GM13977 (cell line): Measurements from ENCODE around the gene FBXW4.

Experiments used
- DNase-seq: peaks from one replicate; pipeline ENCODE4 v3.0.0; 2012; ENCODE audit warnings: low spot score
- in situ Hi-C: fragments of 300-500 bp; cut with MboI; formaldehyde crosslinking; loops from one replicate; pipeline ENCODE4 v1.12.0; 2022; ENCODE audit warnings: low sequenced_read_pairs, low pct_unique_long_range_greater_than_20kb, mixed read lengths, inconsistent platforms; ENCODE audit not compliant: unreplicated experiment
- TF ChIP-seq, protein P1 (sequence below): IDR thresholded peaks from 2 replicates; pipeline ENCODE4 v1.5.1; 2012; ENCODE audit warnings: mild to moderate bottlenecking, control low read depth; ENCODE audit not compliant: insufficient read depth; ENCODE audit errors: extremely low read depth, missing control alignments

FBXW4 gene

DNA sequence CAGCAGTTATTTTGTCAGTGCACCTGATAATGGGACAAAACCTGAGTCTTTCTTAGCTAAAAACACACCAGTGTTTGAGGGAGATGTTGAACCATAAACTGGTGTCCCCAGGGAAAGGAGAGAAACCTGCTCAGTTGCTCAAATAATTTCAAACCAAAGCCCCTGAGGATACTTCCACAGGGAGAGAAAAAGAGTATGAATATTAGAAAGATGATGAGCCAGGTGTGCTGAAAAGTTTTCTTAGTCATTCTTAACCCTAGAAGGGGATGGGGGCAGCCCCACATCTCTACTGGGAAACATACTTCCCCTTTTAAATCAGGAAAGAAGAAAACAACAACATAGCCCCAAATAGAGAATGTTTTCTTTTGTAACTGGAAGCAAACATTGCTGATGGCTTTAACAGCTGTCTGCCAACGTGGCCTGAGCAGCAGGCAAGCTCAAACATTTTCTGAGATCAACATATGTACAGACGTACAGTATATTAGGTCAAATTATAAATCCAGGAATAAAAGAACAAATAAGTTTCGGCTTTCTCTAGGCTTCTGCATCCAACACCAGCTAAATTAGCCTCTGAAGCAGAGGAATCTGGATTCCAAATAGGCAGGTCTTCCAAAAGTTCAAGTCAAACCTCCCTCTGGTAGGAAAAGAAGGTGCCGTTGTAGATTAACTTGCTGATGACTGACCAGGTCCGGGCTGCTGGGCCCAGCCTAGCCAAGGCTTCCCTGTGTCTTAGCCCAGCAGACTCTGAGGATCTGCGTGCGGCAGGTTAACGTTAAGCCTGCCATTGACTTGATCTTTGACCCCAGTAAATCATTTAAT, 30.5 kb upstream of the FBXW4 start:
- TF ChIP-seq, protein P1, sequence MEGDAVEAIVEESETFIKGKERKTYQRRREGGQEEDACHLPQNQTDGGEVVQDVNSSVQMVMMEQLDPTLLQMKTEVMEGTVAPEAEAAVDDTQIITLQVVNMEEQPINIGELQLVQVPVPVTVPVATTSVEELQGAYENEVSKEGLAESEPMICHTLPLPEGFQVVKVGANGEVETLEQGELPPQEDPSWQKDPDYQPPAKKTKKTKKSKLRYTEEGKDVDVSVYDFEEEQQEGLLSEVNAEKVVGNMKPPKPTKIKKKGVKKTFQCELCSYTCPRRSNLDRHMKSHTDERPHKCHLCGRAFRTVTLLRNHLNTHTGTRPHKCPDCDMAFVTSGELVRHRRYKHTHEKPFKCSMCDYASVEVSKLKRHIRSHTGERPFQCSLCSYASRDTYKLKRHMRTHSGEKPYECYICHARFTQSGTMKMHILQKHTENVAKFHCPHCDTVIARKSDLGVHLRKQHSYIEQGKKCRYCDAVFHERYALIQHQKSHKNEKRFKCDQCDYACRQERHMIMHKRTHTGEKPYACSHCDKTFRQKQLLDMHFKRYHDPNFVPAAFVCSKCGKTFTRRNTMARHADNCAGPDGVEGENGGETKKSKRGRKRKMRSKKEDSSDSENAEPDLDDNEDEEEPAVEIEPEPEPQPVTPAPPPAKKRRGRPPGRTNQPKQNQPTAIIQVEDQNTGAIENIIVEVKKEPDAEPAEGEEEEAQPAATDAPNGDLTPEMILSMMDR, result no peak
- in situ Hi-C loops, result no loop called here
- DNase-seq, result peak; percentile 22

DNA sequence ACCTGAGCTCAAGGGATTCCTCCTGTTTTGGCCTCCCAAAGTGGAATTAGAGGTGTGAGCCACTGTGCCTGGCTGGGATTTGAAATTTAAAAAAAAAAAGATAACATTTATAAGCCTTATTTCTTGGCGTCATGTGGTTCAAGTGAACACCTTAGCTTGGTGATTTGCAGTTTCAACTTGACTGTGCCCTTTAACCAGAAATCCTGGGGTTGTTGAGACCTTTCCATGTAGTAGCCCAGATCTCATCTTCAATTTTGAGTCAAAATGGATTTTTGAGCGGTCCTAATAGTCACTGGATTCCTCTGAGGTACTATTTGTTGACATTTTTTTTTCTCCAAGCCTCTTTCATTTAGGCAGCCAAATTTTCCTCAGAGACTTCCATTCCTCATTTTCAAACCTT, 29.5 kb upstream of the FBXW4 start:
- no peak for DNase-seq
- in situ Hi-C loops, result no loop called here
- TF ChIP-seq, protein P1, result no peak

DNA sequence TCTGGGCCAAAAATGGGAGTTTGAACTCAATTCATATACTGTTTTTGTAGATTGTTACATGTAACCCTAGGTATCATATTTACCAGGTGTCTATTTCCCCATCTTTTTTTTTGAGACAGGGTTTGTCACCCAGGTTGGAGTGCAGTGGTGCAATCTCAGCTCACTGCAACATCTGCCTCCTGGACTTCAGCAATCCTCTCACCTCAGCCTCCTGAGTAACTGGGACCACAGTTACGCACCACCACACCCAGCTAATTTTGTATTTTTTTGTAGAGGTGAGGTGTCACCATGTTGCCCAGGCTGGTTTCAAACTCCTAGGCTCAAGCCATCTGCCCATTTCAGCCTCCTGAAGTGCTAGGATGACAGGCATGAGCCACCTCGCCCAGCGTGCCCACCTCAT, 28.2 kb upstream of the FBXW4 start:
- TF ChIP-seq, protein P1, result no peak
- no peak for DNase-seq
- in situ Hi-C loops, result no loop called here

DNA sequence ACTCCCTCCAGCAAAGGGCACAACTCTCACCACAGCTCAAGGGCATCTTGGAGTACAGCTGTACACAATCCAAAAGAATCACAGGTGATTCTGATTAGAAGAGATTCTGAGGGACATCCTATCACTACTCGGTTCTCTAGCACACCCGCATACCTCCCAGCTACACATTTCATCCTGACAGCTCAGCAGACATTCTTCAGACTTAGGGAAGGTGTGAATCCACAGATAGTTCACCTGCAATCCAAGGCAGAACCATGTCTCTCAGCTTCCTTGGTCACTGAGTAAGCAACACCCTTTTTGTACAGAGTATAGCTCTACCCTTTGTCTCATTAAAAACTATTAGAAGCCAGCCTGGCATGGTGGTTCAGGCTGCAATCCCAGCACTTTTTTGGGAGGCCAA, 26.8 kb upstream of the FBXW4 start:
- in situ Hi-C loops, result no loop called here
- TF ChIP-seq, protein P1, result no peak
- no peak for DNase-seq

DNA sequence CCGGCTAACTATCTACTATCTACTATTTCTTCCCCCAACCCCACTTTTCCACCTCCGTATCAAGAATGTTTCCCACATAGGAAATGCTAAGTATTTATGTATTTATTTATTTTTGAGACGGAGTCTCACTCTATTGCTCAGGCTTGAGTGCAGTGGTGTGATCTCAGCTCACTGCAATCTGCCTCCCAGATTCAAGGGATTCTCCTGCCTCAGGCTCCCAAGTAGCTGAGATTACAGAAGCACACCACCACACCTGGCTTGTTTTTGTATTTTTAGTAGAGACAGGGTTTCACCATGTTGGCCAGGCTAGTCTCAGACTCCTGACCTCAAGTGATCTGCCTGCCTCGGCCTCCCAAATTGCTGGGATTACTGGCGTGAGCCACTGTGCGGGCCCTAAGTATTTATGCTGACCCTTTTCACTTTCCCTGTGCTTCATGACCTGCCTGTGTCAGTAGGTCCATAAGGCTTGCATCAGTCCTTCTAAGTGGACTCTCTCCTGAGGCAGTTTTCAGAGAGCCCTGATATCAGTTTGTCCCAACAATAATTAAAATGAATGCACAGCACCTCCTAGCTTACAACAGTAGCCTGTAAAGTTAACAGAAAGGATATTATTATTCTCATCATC, 25.7 kb upstream of the FBXW4 start:
- no peak for DNase-seq
- TF ChIP-seq, protein P1, result no peak
- in situ Hi-C loops, result no loop called here

DNA sequence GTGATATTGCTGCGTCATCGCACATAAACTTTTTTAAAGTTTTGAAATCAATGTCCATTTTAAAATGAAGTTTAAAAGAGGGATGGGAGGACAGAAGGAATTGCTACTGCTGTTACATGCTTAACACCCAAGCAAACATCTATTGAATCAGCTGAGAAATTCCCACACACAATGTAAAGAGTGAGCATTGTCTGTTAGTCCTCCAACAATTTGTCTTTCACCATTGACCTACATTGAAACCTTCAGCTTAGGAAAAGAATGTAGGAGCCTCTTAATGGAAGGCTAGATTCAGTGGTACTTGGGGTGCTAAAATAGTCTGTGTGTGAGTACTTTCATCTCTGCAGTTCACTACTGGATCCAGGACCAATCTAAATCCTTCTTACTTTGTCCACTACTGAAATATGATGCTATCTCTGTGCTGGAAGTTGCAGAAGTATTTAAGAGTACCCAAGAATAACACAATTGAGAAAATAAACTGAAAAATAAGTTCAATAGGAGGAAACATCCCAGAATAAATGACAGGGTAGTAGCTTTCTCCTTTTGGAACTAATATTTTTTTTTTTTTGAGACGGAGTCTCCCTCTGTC, 23.8 kb upstream of the FBXW4 start:
- no peak for DNase-seq
- in situ Hi-C loops, result no loop called here

More for the DNA sequence above, 23.8 kb upstream of the FBXW4 start:
- TF ChIP-seq, protein P1, result no peak
